ENCODE data around the gene NCKIPSD. TPM values are rescaled to one million over a fixed set of nuclear protein-coding genes. Genes with fewer than 3 reads are reported as not detected.

NCKIPSD gene
- total RNA-seq, 2 donors from 2014 or later: 16.6 to 22.1 TPM

DNA sequence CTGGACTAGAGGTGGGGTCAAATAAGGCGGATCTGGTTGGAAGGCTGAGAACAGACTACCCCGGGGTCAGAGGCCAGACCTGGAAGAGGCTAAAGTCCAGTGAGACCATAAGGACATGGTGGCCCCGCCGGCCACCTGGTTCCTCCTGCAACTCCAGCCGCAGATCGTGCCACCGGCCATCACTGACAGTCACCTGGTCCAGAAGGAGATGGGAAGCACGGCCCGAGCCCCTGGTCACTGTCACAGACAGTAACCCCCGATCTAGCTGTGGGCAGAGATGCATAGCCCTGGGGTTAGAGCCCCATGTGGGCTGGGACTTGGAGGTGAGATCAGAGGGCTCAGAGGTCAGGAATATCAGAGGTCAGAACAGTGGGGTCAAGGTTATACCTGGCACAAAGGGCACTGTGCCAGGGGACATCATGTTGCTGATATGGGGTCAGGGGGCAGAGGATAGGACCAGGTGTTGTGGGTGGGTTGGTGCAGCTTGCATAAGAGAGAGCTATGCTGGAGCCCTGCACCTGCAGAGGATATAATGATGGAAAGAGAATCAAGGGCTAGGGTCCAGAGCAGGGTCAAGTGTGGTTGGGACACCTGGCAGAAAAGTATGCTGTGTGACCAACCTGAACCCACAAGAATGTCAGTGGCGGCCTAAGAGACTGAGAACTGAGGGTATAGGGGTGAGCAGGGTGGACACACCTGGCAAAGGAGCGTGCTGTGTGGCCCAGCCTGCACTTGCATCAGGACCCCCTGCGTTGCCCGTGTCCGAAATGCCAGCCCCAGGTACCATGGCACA lies 32.6 kb downstream of the NCKIPSD start:
- no peaks in the 10 kb centered on the region for H3K27me3 ChIP-seq
- no peak overlapping the region for H3K4me3 ChIP-seq
- no peaks in the 10 kb centered on the region for H3K9me3 ChIP-seq
- H3K36me3 ChIP-seq (replicated peaks in 1 of 2; ENCODE audit: insufficient read depth in 1 of 2, low read depth in 2 of 2): no peaks in the 10 kb centered on the region
- TF ChIP-seq POLR2A (IDR thresholded peaks at IDR 0.05): no peak
- TF ChIP-seq, protein P1, sequence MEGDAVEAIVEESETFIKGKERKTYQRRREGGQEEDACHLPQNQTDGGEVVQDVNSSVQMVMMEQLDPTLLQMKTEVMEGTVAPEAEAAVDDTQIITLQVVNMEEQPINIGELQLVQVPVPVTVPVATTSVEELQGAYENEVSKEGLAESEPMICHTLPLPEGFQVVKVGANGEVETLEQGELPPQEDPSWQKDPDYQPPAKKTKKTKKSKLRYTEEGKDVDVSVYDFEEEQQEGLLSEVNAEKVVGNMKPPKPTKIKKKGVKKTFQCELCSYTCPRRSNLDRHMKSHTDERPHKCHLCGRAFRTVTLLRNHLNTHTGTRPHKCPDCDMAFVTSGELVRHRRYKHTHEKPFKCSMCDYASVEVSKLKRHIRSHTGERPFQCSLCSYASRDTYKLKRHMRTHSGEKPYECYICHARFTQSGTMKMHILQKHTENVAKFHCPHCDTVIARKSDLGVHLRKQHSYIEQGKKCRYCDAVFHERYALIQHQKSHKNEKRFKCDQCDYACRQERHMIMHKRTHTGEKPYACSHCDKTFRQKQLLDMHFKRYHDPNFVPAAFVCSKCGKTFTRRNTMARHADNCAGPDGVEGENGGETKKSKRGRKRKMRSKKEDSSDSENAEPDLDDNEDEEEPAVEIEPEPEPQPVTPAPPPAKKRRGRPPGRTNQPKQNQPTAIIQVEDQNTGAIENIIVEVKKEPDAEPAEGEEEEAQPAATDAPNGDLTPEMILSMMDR (IDR thresholded peaks at IDR 0.05): no peak
- ATAC-seq (no peak), DNase-seq (no peak)
- peaks cover 6% of the 10 kb centered on the region for H3K4me1 ChIP-seq
- intact Hi-C loops (cut with DNase I): no loop called here
- no peak overlapping the region for H3K27ac ChIP-seq
- WGBS, 2 donors: 86 to 90% methylated on average over 10 to 15 of the region's 15 CpGs

GRCh38 chr3:48651771-48652170 lies 33.9 kb downstream of the NCKIPSD start:
- Histone ChIP-seq H3K36me3 (replicated peaks in 1 of 2; ENCODE audit: insufficient read depth in 1 of 2, low read depth in 2 of 2) (no peaks in the 10 kb centered on the region), H3K4me1 (peaks cover 5% of the 10 kb centered on the region), H3K27ac (no peak overlapping the region), H3K4me3 (no peak overlapping the region), H3K27me3 (no peaks in the 10 kb centered on the region), H3K9me3 (no peaks in the 10 kb centered on the region)
- ATAC-seq (no peak), DNase-seq (no peak)
- intact Hi-C loops (cut with DNase I): no loop called here
- TF ChIP-seq, protein P1 (IDR thresholded peaks at IDR 0.05): no peak
- WGBS, 2 donors: 77 to 84% methylated on average over 4 to 11 of the region's 11 CpGs

- Histone ChIP-seq H3K27me3 (no peaks in the 10 kb centered on the region), H3K4me3 (no peak overlapping the region), H3K36me3 (replicated peaks in 1 of 2; ENCODE audit: insufficient read depth in 1 of 2, low read depth in 2 of 2) (no peaks in the 10 kb centered on the region), H3K27ac (no peak overlapping the region), H3K9me3 (no peaks in the 10 kb centered on the region), H3K4me1 (no peaks in the 10 kb centered on the region)
- DNase-seq (no peak), ATAC-seq (no peak)
- intact Hi-C loops (cut with DNase I): no loop called here
- TF ChIP-seq, protein P1 (IDR thresholded peaks at IDR 0.05): no peak
- no peak for TF ChIP-seq POLR2A (IDR thresholded peaks at IDR 0.05)
- WGBS, 2 donors: 85 to 90% methylated on average over 8 to 12 of the region's 12 CpGs
These were observed 35.0 kb downstream of the NCKIPSD start for GRCh38 chr3:48650723-48651122.

GRCh38 chr3:48648188-48648850 lies 37.4 kb downstream of the NCKIPSD start:
- WGBS, 2 donors: 86 to 89% methylated on average over 8 to 15 of the region's 15 CpGs
- no peak for ATAC-seq
- no peak overlapping the region for H3K27ac ChIP-seq
- no peak for DNase-seq
- H3K4me1 ChIP-seq: no peaks in the 10 kb centered on the region
- TF ChIP-seq, protein P1 (IDR thresholded peaks at IDR 0.05): no peak
- TF ChIP-seq POLR2A (IDR thresholded peaks at IDR 0.05): no peak
- H3K9me3 ChIP-seq: no peaks in the 10 kb centered on the region
- no peaks in the 10 kb centered on the region for H3K36me3 ChIP-seq (replicated peaks in 1 of 2; ENCODE audit: insufficient read depth in 1 of 2, low read depth in 2 of 2)
- intact Hi-C loops (cut with DNase I): no loop called here
- no peak overlapping the region for H3K4me3 ChIP-seq
- no peaks in the 10 kb centered on the region for H3K27me3 ChIP-seq
